Natural killer cell (primary cell): ENCODE results near the gene DEPDC7. TPM values are rescaled to one million over a fixed set of nuclear protein-coding genes. Genes with fewer than 3 reads are reported as not detected.
A peak's percentile ranks its signal among the peaks of the same experiment; 100 is the strongest.

Experiments
- ATAC-seq, 3 donors: fragments of 150-1000 bp in 2 of 3; fragments of 200-7000 bp in 1 of 3; cut with Tn5 transposase; 1 replicate in 1 of 3; 2 replicates in 2 of 3; pipeline ENCODE4 v1.10.0; 2021; ENCODE audit warnings: mild to moderate bottlenecking in 2 of 3, moderate library complexity in 2 of 3
- DNase-seq, 2 donors: peaks; one replicate each; pipeline versions ENCODE4 v3.0.0 to v3.0.0-alpha.2; 2013 to 2021; ENCODE audit warnings: mixed read lengths in 1 of 2
- H3K27ac ChIP-seq: one replicate; pipeline ENCODE4 v1.5.1; 2013; ENCODE audit warnings: mild to moderate bottlenecking, low read length
- H3K27me3 ChIP-seq: one replicate; pipeline ENCODE4 v1.6.1; 2013; ENCODE audit warnings: low read length; ENCODE audit not compliant: control insufficient read depth, insufficient read depth
- H3K36me3 ChIP-seq: one replicate; pipeline ENCODE4 v1.6.1; 2013; ENCODE audit warnings: low read length; ENCODE audit not compliant: control insufficient read depth, insufficient read depth
- H3K4me1 ChIP-seq: one replicate; pipeline ENCODE4 v1.6.1; 2013; ENCODE audit warnings: low read length; ENCODE audit not compliant: control insufficient read depth, insufficient read depth
- H3K4me3 ChIP-seq: one replicate; pipeline ENCODE4 v1.5.1; 2013; ENCODE audit warnings: low read length
- H3K9me3 ChIP-seq: one replicate; pipeline ENCODE4 v1.6.1; 2013; ENCODE audit warnings: low read length; ENCODE audit not compliant: control insufficient read depth, insufficient read depth
- H3K27ac Mint-ChIP-seq, 2 donors: one replicate each; pipeline ENCODE4 v1.8.0; 2022; ENCODE audit warnings: mild to moderate bottlenecking in 2 of 2, mixed read lengths in 2 of 2, moderate library complexity in 1 of 2
- H3K27me3 Mint-ChIP-seq, 2 donors: one replicate each; pipeline ENCODE4 v1.8.0; 2022; ENCODE audit warnings: low read depth in 2 of 2, mixed read lengths in 2 of 2
- H3K36me3 Mint-ChIP-seq: one replicate; pipeline ENCODE4 v1.8.0; 2022; ENCODE audit warnings: mixed read lengths
- H3K4me1 Mint-ChIP-seq, 2 donors: one replicate each; pipeline ENCODE4 v1.8.0; 2022; ENCODE audit warnings: mixed read lengths in 2 of 2
- H3K4me3 Mint-ChIP-seq: one replicate; pipeline ENCODE4 v1.8.0; 2022; ENCODE audit warnings: mild to moderate bottlenecking, moderate library complexity, mixed read lengths
- H3K9me3 Mint-ChIP-seq, 2 donors: one replicate each; pipeline ENCODE4 v1.8.0; 2022; ENCODE audit warnings: mixed read lengths in 2 of 2
- WGBS: methylation state at CpG from one replicate; pipeline ENCODE4 v1.1.7; 2013; ENCODE audit warnings: missing lambda C conversion rate; ENCODE audit not compliant: insufficient coverage; 5-methylcytosine and 5-hydroxymethylcytosine counted together
- intact Hi-C: fragments of 100-400 bp; cut with micrococcal nuclease; formaldehyde crosslinking; loops from one replicate; pipeline ENCODE4 v1.14.2; 2022
- total RNA-seq, 4 donors: library from RNA; stranded (reverse); fragments of 120-200 nt in 1 of 4; gene quantifications; one replicate each; pipeline versions ENCODE4 v1.2.3 to v1.2.4, GENCODE V29; 2013 to 2022
- TF ChIP-seq, protein P1 (sequence below): fragments of 200-600 bp; IDR thresholded peaks from one replicate; pipeline ENCODE4 v1.8.0; 2022; ENCODE audit warnings: antibody characterized with exemption

Gene DEPDC7
- total RNA-seq, 3 donors from 2014 or later (not counting 1 experiment from before 2014, with no cell fraction given) = 0.80 to 1.8 (median 1.2) TPM

DNA sequence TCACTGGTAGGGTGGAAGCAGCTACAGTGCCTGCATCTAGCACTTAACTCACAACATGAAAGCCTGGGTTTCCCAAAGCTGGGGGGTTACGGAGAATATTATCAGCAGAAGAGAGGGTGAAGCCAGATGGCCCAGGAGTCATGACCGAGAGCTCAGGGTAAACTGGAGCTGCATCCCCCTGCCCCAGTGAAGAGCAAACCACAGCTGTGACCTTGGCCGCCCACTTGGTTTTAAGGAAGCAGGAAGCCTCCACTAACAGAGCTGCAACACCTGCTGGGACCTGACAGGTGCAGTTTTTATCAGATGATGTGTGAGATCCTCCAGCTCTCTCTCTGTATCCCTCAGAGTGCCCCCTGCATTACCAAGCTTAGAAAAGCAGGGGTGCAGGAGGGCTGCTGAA, 44.6 kb downstream of the DEPDC7 start:
- Mint-ChIP-seq H3K27ac (peak overlapping the region in 1 of 2 donors; percentile 19), H3K27me3 (no peaks in the 10 kb centered on the region), H3K4me1 (peaks cover 16 to 19% of the 10 kb centered on the region in 2 donors), H3K4me3 (no peak overlapping the region), H3K9me3 (no peaks in the 10 kb centered on the region), H3K36me3 (peaks cover 14% of the 10 kb centered on the region)
- intact Hi-C loops = no loop called here
- 82% methylated on average over 3 of the region's 3 CpGs for WGBS
- ATAC-seq (no peak), DNase-seq (no peak)
- Histone ChIP-seq H3K27me3 (no peaks in the 10 kb centered on the region), H3K27ac (no peak overlapping the region), H3K9me3 (no peaks in the 10 kb centered on the region), H3K4me1 (peaks cover 16% of the 10 kb centered on the region), H3K4me3 (no peak overlapping the region), H3K36me3 (peaks cover 27% of the 10 kb centered on the region)
- TF ChIP-seq, protein P1, sequence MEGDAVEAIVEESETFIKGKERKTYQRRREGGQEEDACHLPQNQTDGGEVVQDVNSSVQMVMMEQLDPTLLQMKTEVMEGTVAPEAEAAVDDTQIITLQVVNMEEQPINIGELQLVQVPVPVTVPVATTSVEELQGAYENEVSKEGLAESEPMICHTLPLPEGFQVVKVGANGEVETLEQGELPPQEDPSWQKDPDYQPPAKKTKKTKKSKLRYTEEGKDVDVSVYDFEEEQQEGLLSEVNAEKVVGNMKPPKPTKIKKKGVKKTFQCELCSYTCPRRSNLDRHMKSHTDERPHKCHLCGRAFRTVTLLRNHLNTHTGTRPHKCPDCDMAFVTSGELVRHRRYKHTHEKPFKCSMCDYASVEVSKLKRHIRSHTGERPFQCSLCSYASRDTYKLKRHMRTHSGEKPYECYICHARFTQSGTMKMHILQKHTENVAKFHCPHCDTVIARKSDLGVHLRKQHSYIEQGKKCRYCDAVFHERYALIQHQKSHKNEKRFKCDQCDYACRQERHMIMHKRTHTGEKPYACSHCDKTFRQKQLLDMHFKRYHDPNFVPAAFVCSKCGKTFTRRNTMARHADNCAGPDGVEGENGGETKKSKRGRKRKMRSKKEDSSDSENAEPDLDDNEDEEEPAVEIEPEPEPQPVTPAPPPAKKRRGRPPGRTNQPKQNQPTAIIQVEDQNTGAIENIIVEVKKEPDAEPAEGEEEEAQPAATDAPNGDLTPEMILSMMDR = no peak

DNA sequence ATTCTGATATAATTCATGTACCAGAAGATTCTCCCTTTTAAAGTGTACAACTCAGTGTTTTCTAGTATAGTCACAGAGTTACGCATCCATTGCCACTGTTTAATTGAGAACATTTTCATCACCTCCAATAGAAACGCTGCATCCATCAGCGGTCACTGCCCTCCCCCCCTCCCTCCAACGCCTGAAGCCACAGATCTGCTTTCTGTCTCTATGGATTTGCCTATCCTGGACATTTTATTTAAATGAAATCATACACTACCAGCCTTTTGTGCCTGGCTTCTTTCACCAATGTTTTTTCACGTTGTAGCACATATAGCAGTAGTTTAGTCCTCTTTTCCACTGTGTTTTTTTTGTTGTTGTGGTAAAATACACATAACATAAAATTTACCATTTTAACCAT, 46.5 kb downstream of the DEPDC7 start:
- no peaks in the 10 kb centered on the region for H3K27me3 ChIP-seq
- TF ChIP-seq, protein P1 = no peak
- intact Hi-C loops = no loop called here
- DNase-seq (no peak), ATAC-seq (no peak)
- H3K4me3 ChIP-seq = no peak overlapping the region
- Mint-ChIP-seq H3K27me3 (no peaks in the 10 kb centered on the region), H3K4me3 (no peak overlapping the region), H3K27ac (peak overlapping the region; percentile 77 to 78), H3K36me3 (peaks cover 14% of the 10 kb centered on the region), H3K4me1 (peaks cover 21 to 24% of the 10 kb centered on the region in 2 donors), H3K9me3 (no peaks in the 10 kb centered on the region)
- H3K4me1 ChIP-seq = peaks cover 20% of the 10 kb centered on the region
- H3K36me3 ChIP-seq = peaks cover 40% of the 10 kb centered on the region
- WGBS = 93% methylated on average over 4 of the region's 5 CpGs
- H3K27ac ChIP-seq = no peak overlapping the region
- H3K9me3 ChIP-seq = no peaks in the 10 kb centered on the region

DNA sequence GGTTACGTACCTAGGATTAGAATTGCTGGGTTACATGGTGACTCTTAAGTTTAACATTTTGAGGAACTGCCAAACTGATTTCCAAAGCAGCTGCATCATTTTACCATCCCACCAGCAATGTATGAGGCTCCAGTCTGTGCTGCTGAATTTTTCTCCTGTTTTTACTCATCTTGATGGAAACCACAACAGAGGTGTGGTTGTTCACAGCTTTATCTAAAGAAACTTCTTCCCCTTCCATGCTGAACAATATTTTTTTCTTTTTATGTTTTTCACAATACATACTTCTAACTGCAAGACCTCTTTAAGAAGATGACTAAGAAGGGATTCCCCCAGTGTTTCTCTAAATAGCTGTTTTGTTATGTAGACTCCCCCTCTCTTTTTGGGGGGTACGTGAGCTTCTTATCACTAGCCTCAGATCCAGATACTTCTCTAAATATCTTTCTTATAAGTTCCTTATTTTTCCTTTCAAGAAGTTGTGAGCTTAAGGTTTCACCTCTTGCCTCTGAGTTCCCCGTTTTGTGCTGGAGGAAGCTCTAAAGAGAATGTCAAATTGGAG, 47.7 kb downstream of the DEPDC7 start:
- Histone ChIP-seq H3K4me3 (no peak overlapping the region), H3K27ac (no peak overlapping the region), H3K27me3 (no peaks in the 10 kb centered on the region), H3K4me1 (peaks cover 20% of the 10 kb centered on the region), H3K36me3 (peaks cover 39% of the 10 kb centered on the region), H3K9me3 (no peaks in the 10 kb centered on the region)
- Mint-ChIP-seq H3K9me3 (no peaks in the 10 kb centered on the region), H3K27ac (peak overlapping the region; percentile 77 to 78), H3K36me3 (peaks cover 14% of the 10 kb centered on the region), H3K27me3 (no peaks in the 10 kb centered on the region), H3K4me3 (no peak overlapping the region), H3K4me1 (peaks cover 21 to 24% of the 10 kb centered on the region in 2 donors)
- DNase-seq (peak in 1 of 2 donors; percentile 19), ATAC-seq (peak in 1 of 3 donors; percentile 35)
- intact Hi-C loops = no loop called here
- WGBS = 50% methylated on average over 2 of the region's 3 CpGs
- TF ChIP-seq, protein P1 = no peak
